Spleen (tissue), 11 donors: ENCODE data around the gene KCNQ1. TPM values are rescaled to one million over a fixed set of nuclear protein-coding genes. Genes with fewer than 3 reads are reported as not detected.

ENCODE experiments used
- DNase-seq: peaks from one replicate; pipeline ENCODE4 v3.0.0-alpha.2; 2020
- H3K27ac ChIP-seq, 8 donors: fragments of 200-600 bp; sonication (generic) in 7 of 8; 1 replicate in 4 of 8; 2 replicates in 4 of 8; pipeline versions ENCODE4 v1.5.0 to v1.8.0; 2016 to 2021; ENCODE audit warnings: inconsistent platforms in 4 of 8, mild to moderate bottlenecking in 4 of 8, moderate library complexity in 1 of 8
- H3K27me3 ChIP-seq, 7 donors: fragments of 200-600 bp; sonication (generic) in 6 of 7; replicated peaks in 1 of 7; 1 replicate in 4 of 7; 2 replicates in 3 of 7; pipeline versions ENCODE4 v1.5.0 to v1.8.0; 2016 to 2021; ENCODE audit warnings: inconsistent platforms in 3 of 7, mild to moderate bottlenecking in 1 of 7
- H3K36me3 ChIP-seq, 6 donors: fragments of 200-600 bp; sonication (generic) in 5 of 6; 1 replicate in 4 of 6; 2 replicates in 2 of 6; pipeline versions ENCODE4 v1.5.0 to v1.8.0; 2016 to 2021; ENCODE audit warnings: inconsistent platforms in 2 of 6
- H3K4me1 ChIP-seq, 6 donors: fragments of 200-600 bp; sonication (generic) in 5 of 6; 1 replicate in 3 of 6; 2 replicates in 3 of 6; pipeline versions ENCODE4 v1.5.0 to v1.8.0; 2016 to 2021; ENCODE audit warnings: inconsistent platforms in 3 of 6
- H3K4me3 ChIP-seq, 8 donors: fragments of 200-600 bp; sonication (generic) in 7 of 8; 1 replicate in 4 of 8; 2 replicates in 4 of 8; pipeline versions ENCODE4 v1.5.0 to v1.8.0; 2016 to 2021; ENCODE audit warnings: inconsistent platforms in 4 of 8, mild to moderate bottlenecking in 4 of 8, moderate library complexity in 2 of 8
- H3K9me3 ChIP-seq, 8 donors: fragments of 200-600 bp; sonication (generic) in 7 of 8; 1 replicate in 4 of 8; 2 replicates in 4 of 8; pipeline versions ENCODE4 v1.5.0 to v1.8.0; 2016 to 2021; ENCODE audit warnings: inconsistent platforms in 4 of 8
- CTCF ChIP-seq, 11 experiments: fragments of 200-600 bp in 7 of 11; fragments of 450-650 bp in 4 of 11; sonication (generic) in 4 of 11; IDR thresholded peaks in 8 of 11; conservative IDR thresholded peaks in 3 of 11; 1 replicate in 7 of 11; 2 replicates in 4 of 11; pipeline versions ENCODE4 v1.4.0 to v1.8.0; 2016 to 2021; ENCODE audit warnings: antibody characterized with exemption in 11 of 11, inconsistent platforms in 4 of 11, mild to moderate bottlenecking in 1 of 11
- POLR2A ChIP-seq, 3 donors: fragments of 450-650 bp; IDR thresholded peaks; one replicate each; pipeline ENCODE4 v1.5.1; 2017; ENCODE audit warnings: antibody characterized with exemption in 3 of 3, mild to moderate bottlenecking in 1 of 3
- POLR2AphosphoS5 ChIP-seq, 3 donors: sonication (generic); formaldehyde crosslinking; IDR thresholded peaks; one replicate each; pipeline ENCODE4 v1.5.1; 2017; ENCODE audit warnings: antibody characterized with exemption in 3 of 3
- WGBS, 5 donors: extraction: QIAGEN DNeasy Blood & Tissue Kit in 3 of 5; methylation state at CpG; one replicate each; pipeline versions ENCODE4 v1.1.5 to v1.1.7; 2013 to 2018; 5-methylcytosine and 5-hydroxymethylcytosine counted together
- intact Hi-C: fragments of 100-400 bp; cut with DNase I; formaldehyde crosslinking; loops from one replicate; pipeline ENCODE4 v1.15.0; 2023; ENCODE audit warnings: low total_unique reads
- polyA plus RNA-seq, 3 donors: library from polyadenylated mRNA; stranded (reverse); fragments of 200-250 nt; gene quantifications; one replicate each; pipeline ENCODE4 v1.2.1, GENCODE V29; 2013
- total RNA-seq, 7 donors: library from RNA; depleted of rRNA in 3 of 7; stranded (reverse); fragments of >200 nt in 3 of 7; fragmentation: NEBNext Ultra II Directional in 4 of 7; extraction: Animal tissue kit (Norgen Biotek cat#: 25700) in 4 of 7; gene quantifications; one replicate each; pipeline versions ENCODE4 v1.1.0 to v1.2.1, GENCODE V29; 2016 to 2021
- donor health status: healthy with polysubstance abuse.
- donor health status: DM: no; HTN: no; CAD: no; lungs with moderate emphysema.
- donor health status: DM: no; HTN: no; CAD: no.
- donor health status: Bipolar disorder and iron deficiency.
- donor health status: healthy.
- donor health status: DM: no; HTN: no; CAD: no.
- donor health status: DM: yes; HTN: yes; CAD: no.

The KCNQ1 gene
- total and polyA plus RNA-seq, 10 donors: 3.3 to 21.6 (median 13.5) TPM

- no peak for TF ChIP-seq CTCF (IDR thresholded peaks at IDR 0.05 in 8 of 11, conservative IDR thresholded peaks at IDR 0.05 in 3 of 11)
- TF ChIP-seq POLR2A (IDR thresholded peaks at IDR 0.05): no peak
- no peak for TF ChIP-seq POLR2AphosphoS5 (IDR thresholded peaks at IDR 0.05)
- 83 to 91% (median 88%) methylated on average over 13 to 17 of the region's 17 CpGs for WGBS, 5 donors
- Histone ChIP-seq H3K36me3 (no peaks in the 10 kb centered on the region), H3K4me1 (peaks cover 6 to 21% (median 14%) of the 10 kb centered on the region in 6 donors), H3K27ac (no peak overlapping the region), H3K4me3 (no peak overlapping the region), H3K9me3 (no peaks in the 10 kb centered on the region), H3K27me3 (peaks cover 0 to 39% (median 9%) of the 10 kb centered on the region in 7 donors)
- intact Hi-C loops: no loop called here
- no peak for DNase-seq
Observed at GRCh38 chr11:2421996-2422395, 22.8 kb upstream of the KCNQ1 start.

GRCh38 chr11:2422461-2423156, 22.2 kb upstream of the KCNQ1 start:
- intact Hi-C loops: no loop called here
- TF ChIP-seq CTCF (IDR thresholded peaks at IDR 0.05 in 8 of 11, conservative IDR thresholded peaks at IDR 0.05 in 3 of 11) (no peak), POLR2AphosphoS5 (IDR thresholded peaks at IDR 0.05) (no peak), POLR2A (IDR thresholded peaks at IDR 0.05) (no peak)
- H3K27ac ChIP-seq: no peak overlapping the region
- no peaks in the 10 kb centered on the region for H3K9me3 ChIP-seq
- H3K27me3 ChIP-seq: peaks cover 0 to 39% (median 9%) of the 10 kb centered on the region in 7 donors
- WGBS, 5 donors: 82 to 92% (median 89%) methylated on average over 5 to 14 of the region's 14 CpGs
- no peak for DNase-seq
- peaks cover 6 to 21% (median 14%) of the 10 kb centered on the region in 6 donors for H3K4me1 ChIP-seq
- no peak overlapping the region for H3K4me3 ChIP-seq
- no peaks in the 10 kb centered on the region for H3K36me3 ChIP-seq

GRCh38 chr11:2423157-2424025, 21.4 kb upstream of the KCNQ1 start:
- TF ChIP-seq POLR2A (IDR thresholded peaks at IDR 0.05): no peak
- TF ChIP-seq POLR2AphosphoS5 (IDR thresholded peaks at IDR 0.05): no peak
- no peak for TF ChIP-seq CTCF (IDR thresholded peaks at IDR 0.05 in 8 of 11, conservative IDR thresholded peaks at IDR 0.05 in 3 of 11)
- Histone ChIP-seq H3K4me1 (peaks cover 6 to 21% (median 14%) of the 10 kb centered on the region in 6 donors), H3K27me3 (peaks cover 0 to 39% (median 9%) of the 10 kb centered on the region in 7 donors), H3K4me3 (no peak overlapping the region), H3K27ac (no peak overlapping the region), H3K36me3 (no peaks in the 10 kb centered on the region), H3K9me3 (no peaks in the 10 kb centered on the region)
- intact Hi-C loops: no loop called here
- 78 to 87% (median 83%) methylated on average over 22 to 26 of the region's 26 CpGs for WGBS, 5 donors
- no peak for DNase-seq
